ENCODE measurements around the gene CALHM3.

The CALHM3 gene

DNA sequence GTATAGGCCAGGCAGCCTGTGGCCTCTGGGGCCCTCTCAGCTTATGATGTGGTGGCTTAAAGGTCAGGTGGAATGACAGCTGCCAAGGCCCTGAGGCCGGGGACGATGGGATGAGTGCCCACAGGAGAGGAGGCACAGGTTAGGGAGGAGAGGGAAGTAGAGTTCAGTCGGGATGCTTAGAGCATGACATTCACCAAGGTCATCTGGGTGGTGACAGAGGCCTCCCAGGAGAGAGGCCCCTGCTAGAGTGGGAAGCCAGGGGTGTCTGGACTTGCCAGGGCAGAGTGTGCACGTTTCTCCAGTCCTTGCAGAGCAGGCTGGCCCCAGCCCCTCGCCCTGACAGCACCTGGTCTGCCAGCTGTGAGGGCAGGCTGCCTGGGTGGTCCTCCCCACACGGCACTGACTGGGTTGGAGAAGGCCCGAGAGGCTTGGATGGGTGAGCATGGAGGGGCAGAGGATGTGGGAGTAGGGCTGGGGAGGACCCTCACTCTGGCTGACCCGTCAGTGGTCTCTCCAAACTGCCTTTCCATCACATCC, 21.8 kb downstream of the CALHM3 start:
- no peak overlapping the region for H3K4me3 ChIP-seq (ENCODE audit: low read depth, low read length)
- in situ Hi-C loops (cut with HindIII; ENCODE audit: low sequenced_read_pairs): no loop called here
- TF ChIP-seq, protein P1, sequence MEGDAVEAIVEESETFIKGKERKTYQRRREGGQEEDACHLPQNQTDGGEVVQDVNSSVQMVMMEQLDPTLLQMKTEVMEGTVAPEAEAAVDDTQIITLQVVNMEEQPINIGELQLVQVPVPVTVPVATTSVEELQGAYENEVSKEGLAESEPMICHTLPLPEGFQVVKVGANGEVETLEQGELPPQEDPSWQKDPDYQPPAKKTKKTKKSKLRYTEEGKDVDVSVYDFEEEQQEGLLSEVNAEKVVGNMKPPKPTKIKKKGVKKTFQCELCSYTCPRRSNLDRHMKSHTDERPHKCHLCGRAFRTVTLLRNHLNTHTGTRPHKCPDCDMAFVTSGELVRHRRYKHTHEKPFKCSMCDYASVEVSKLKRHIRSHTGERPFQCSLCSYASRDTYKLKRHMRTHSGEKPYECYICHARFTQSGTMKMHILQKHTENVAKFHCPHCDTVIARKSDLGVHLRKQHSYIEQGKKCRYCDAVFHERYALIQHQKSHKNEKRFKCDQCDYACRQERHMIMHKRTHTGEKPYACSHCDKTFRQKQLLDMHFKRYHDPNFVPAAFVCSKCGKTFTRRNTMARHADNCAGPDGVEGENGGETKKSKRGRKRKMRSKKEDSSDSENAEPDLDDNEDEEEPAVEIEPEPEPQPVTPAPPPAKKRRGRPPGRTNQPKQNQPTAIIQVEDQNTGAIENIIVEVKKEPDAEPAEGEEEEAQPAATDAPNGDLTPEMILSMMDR (IDR thresholded peaks at IDR 0.05; ENCODE audit: low read depth, low read length): no peak

DNA sequence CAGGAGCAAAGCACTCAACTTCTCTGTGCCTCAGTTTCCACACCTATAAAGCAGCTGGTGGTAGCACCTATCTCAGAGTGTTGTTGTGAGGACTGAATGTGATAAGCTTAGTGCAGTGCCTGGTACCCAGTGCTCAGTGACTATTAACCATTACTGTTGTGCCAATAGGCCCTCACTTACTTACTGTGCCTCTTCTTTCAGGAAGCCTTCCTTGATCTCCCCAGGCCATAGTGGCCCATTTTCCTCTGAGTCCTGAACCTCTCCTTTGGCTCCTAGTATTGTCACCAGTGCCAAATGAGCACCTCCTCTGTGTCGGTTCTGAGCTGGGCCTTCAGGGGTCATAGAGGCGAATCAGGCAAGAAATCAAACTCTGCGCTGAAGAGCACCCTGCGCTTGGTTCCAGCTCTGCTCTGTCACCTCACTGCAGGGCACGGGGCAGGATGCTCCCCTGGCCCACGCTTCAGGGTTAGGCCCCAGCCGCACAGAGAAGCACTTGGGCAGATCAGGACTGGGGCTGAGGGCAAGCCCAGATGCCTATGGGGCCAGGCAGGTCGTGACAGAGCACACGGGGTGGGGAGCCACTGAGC, 22.9 kb downstream of the CALHM3 start:
- in situ Hi-C loops (cut with HindIII; ENCODE audit: low sequenced_read_pairs): no loop called here
- TF ChIP-seq, protein P1 (IDR thresholded peaks at IDR 0.05; ENCODE audit: low read depth, low read length): no peak
- DNase-seq (ENCODE audit: low read depth, low spot score): no peak

More for the DNA sequence above, 21.8 kb downstream of the CALHM3 start:
- no peak for DNase-seq (ENCODE audit: low read depth, low spot score)

DNA sequence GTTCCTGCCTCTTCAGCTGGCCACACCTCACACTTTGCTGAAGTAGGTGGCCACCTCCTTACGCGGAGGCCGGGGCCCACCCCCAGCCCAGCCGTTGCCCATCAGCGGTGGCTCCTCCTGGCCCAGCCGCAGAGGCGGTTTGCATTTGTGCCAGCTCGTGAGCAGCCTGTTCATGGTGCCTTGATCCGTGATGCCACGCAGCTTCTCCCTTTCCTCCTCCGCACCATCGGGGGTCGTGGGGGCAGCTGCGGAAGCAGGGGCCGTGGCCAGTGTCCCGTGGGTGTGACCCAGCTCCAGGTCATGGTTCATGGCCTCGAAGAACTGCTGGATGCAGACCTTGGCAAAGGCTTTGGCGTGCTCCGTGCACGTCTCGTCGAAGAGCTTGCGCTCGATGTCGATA, 23.8 kb downstream of the CALHM3 start:
- TF ChIP-seq, protein P1 (IDR thresholded peaks at IDR 0.05; ENCODE audit: low read depth, low read length): no peak
- no peak for DNase-seq (ENCODE audit: low read depth, low spot score)
- in situ Hi-C loops (cut with HindIII; ENCODE audit: low sequenced_read_pairs): no loop called here
- no peak overlapping the region for H3K4me3 ChIP-seq (ENCODE audit: low read depth, low read length)

More for the DNA sequence above, 22.9 kb downstream of the CALHM3 start:
- H3K4me3 ChIP-seq (ENCODE audit: low read depth, low read length): no peak overlapping the region

DNA sequence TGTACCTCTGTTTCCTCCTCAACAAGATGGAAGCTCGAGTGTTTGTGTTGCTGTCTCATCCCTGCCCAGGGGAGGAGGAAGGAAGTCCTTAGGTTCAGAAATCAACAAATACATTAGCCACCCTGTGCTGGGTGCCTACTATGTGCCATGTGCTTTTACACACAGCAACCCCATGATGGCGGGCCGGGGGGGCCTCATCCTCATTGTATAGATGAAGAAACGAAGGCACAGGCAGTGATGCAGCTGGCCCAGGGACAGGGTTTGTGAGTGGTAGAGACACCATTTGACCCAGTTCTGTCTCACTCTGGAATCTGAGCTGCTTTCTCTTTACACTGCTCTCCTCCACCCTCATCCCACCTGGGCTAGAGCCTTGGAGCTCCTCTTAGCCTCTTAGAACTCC, 25.0 kb downstream of the CALHM3 start:
- in situ Hi-C loops (cut with HindIII; ENCODE audit: low sequenced_read_pairs): no loop called here
- TF ChIP-seq, protein P1 (IDR thresholded peaks at IDR 0.05; ENCODE audit: low read depth, low read length): no peak
- no peak overlapping the region for H3K4me3 ChIP-seq (ENCODE audit: low read depth, low read length)
- no peak for DNase-seq (ENCODE audit: low read depth, low spot score)

DNA sequence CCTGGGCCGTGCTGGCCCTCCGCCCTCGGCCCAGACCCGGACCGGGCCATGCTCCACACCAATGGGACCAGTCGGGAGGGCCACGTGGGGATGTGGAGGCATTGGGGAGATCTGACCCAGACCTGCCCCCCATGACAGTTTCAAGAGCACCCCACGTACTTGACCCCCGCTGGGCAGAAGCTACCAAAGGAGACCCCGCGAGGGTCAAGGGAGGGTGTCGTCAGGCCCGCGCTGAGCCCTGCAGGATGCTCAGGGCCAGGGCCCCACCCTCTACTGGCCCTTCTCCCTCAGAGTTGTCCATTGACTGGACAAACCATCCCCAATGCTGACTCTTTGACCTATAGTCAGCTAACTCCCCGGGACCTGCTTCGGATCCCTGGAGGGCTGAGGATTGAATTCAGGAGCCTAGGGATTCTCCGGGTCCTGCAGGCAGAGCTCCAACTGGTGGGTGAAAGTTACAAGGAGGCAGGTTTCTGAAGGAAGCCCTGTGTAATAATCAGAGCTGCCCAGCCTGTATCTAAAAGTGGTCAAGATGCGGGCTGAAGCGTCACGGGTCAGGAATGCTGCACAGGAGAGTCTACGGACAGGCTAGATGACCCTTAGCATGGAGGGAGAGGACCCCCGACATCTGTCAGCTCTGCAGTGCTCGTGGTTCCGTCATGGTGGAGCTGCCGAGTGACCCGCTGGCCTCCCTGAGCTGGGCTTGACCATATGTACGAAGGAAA, 26.4 kb downstream of the CALHM3 start:
- no peak overlapping the region for H3K4me3 ChIP-seq (ENCODE audit: low read depth, low read length)
- DNase-seq (ENCODE audit: low read depth, low spot score): no peak
- in situ Hi-C loops (cut with HindIII; ENCODE audit: low sequenced_read_pairs): no loop called here
- TF ChIP-seq, protein P1 (IDR thresholded peaks at IDR 0.05; ENCODE audit: low read depth, low read length): no peak

DNA sequence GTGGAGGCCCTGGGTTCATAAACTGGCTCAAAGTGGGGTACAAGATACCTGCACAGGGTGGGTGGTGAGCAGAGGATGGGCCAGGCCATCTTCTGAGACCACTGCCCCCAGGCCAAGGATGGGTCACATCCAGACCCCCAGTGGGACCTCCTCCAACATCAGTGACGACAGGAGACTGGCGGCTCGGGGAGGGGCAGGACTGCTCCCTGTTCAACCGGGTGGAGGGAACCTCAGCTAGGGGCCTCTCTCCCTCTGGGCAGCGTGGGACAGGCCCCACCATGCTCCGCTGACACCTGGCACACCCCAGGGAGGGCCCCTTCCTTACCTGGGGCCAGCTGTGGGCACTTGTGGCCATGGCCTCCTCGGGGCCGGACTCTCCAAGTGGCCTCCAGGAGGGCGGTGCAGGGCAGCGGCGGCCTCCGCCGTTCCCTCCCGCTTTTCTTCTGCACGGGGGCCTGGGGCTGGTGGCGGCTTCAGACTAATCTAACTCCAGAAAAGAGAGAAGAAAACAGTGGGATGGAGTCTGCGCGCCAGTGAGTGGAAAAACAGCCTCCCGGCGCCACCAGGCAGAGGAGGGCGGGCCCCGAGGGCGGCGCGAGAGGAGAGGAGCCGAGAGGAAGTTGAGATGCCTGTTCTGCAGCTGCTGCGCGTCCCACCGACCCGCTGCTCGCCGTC, 27.1 kb downstream of the CALHM3 start, which contains the start of gene CALHM2:
TSS of gene CALHM2 (minus strand) at position 540 of the 675 bp plus-strand sequence. CDS start 2,429 bp downstream, outside the sequence.
- in situ Hi-C loops (cut with HindIII; ENCODE audit: low sequenced_read_pairs): no loop called here
- peak within 1 kb of the TSS; percentile 18 for H3K4me3 ChIP-seq (ENCODE audit: low read depth, low read length)
- no peak for DNase-seq (ENCODE audit: low read depth, low spot score)
- TF ChIP-seq, protein P1 (IDR thresholded peaks at IDR 0.05; ENCODE audit: low read depth, low read length): no peak
